Breast epithelium (tissue), 4 donors: ENCODE results near the gene FEZF1. TPM values are rescaled to one million over a fixed set of nuclear protein-coding genes. Genes with fewer than 3 reads are reported as not detected.

ENCODE experiments used
- DNase-seq, 2 donors: peaks; one replicate each; pipeline ENCODE4 v3.0.0-alpha.2; 2019; ENCODE audit warnings: low spot score in 2 of 2
- H3K27ac ChIP-seq, 2 donors: fragments of 200-600 bp; sonication (generic) in 1 of 2; one replicate each; pipeline ENCODE4 v1.5.1; 2016 to 2019; ENCODE audit warnings: mild to moderate bottlenecking in 1 of 2
- H3K27me3 ChIP-seq, 2 donors: fragments of 200-600 bp; sonication (generic) in 1 of 2; one replicate each; pipeline versions ENCODE4 v1.5.1 to v1.6.0; 2017 to 2019; ENCODE audit warnings: control low read depth in 1 of 2, mild to moderate bottlenecking in 1 of 2
- H3K36me3 ChIP-seq: fragments of 200-600 bp; one replicate; pipeline ENCODE4 v1.5.1; 2019
- H3K4me1 ChIP-seq, 2 donors: fragments of 200-600 bp; sonication (generic); one replicate each; pipeline ENCODE4 v1.5.1; 2016 to 2019; ENCODE audit warnings: control low read depth in 1 of 2
- H3K4me3 ChIP-seq, 3 donors: fragments of 200-600 bp; sonication (generic); 1 replicate in 2 of 3; 2 replicates in 1 of 3; pipeline ENCODE4 v1.5.1; 2016 to 2019; ENCODE audit warnings: mild to moderate bottlenecking in 3 of 3, moderate library complexity in 2 of 3
- H3K9me3 ChIP-seq, 2 donors: fragments of 200-600 bp; sonication (generic) in 1 of 2; one replicate each; pipeline ENCODE4 v1.5.1; 2016 to 2019; ENCODE audit warnings: control low read depth in 1 of 2
- CTCF ChIP-seq, 3 donors: fragments of 450-650 bp; IDR thresholded peaks; one replicate each; pipeline ENCODE4 v1.5.1; 2016 to 2017; ENCODE audit warnings: antibody characterized with exemption in 3 of 3, mild to moderate bottlenecking in 3 of 3, moderate library complexity in 3 of 3
- POLR2A ChIP-seq: fragments of 450-650 bp; IDR thresholded peaks from one replicate; pipeline ENCODE4 v1.6.1; 2016; ENCODE audit warnings: antibody characterized with exemption, mild to moderate bottlenecking, moderate library complexity
- POLR2AphosphoS5 ChIP-seq, 3 donors: sonication (generic); formaldehyde crosslinking; IDR thresholded peaks; one replicate each; pipeline ENCODE4 v1.6.1; 2017; ENCODE audit warnings: antibody characterized with exemption in 3 of 3
- intact Hi-C: fragments of 100-400 bp; cut with DNase I; formaldehyde crosslinking; loops from one replicate; pipeline ENCODE4 v1.15.1; 2023; ENCODE audit warnings: low total_unique reads
- total RNA-seq, 3 donors: library from RNA; depleted of rRNA; stranded (reverse); fragments of >200 nt; gene quantifications; one replicate each; pipeline ENCODE4 v1.1.0, GENCODE V29; 2016

The FEZF1 gene
- total RNA-seq, 3 donors from 2014 or later, result not detected

GRCh38 chr7:122258971-122259370 lies 45.6 kb downstream of the FEZF1 start:
- no peaks in the 10 kb centered on the region for H3K36me3 ChIP-seq
- DNase-seq, result no peak
- TF ChIP-seq POLR2AphosphoS5 (IDR thresholded peaks at IDR 0.05) (no peak), CTCF (IDR thresholded peaks at IDR 0.05) (no peak), POLR2A (no peak)
- H3K4me1 ChIP-seq, result no peaks in the 10 kb centered on the region
- intact Hi-C loops, result no loop called here
- H3K4me3 ChIP-seq, result no peak overlapping the region
- H3K27me3 ChIP-seq, result no peaks in the 10 kb centered on the region
- no peaks in the 10 kb centered on the region for H3K9me3 ChIP-seq
- no peak overlapping the region for H3K27ac ChIP-seq

GRCh38 chr7:122257056-122257455 lies 47.5 kb downstream of the FEZF1 start:
- no peaks in the 10 kb centered on the region for H3K4me1 ChIP-seq
- H3K9me3 ChIP-seq, result no peaks in the 10 kb centered on the region
- no peak overlapping the region for H3K27ac ChIP-seq
- TF ChIP-seq POLR2AphosphoS5 (IDR thresholded peaks at IDR 0.05) (no peak), POLR2A (no peak), CTCF (IDR thresholded peaks at IDR 0.05) (no peak)
- no peaks in the 10 kb centered on the region for H3K27me3 ChIP-seq
- no peaks in the 10 kb centered on the region for H3K36me3 ChIP-seq
- no peak overlapping the region for H3K4me3 ChIP-seq
- intact Hi-C loops, result no loop called here
- no peak for DNase-seq

DNA sequence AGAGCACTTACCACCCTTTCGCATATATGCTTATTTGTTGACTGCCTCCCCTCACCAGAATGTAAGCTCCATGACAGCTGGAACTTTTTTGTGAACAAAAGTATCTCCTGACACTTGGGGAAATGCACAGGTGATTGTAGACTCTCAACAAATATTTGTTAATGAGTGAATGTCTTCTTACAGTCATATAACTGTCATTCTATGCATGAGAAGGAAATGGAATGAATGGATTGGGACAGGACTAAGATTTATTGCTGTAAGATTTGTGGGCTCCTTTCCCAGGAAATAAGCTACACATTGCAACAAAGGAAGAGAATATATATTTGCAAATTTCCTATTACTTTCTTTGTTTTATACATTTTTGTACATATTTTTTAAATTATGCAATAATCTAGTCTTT lies 48.5 kb downstream of the FEZF1 start:
- intact Hi-C loops, result no loop called here
- Histone ChIP-seq H3K27me3 (no peaks in the 10 kb centered on the region), H3K9me3 (no peaks in the 10 kb centered on the region), H3K4me1 (no peaks in the 10 kb centered on the region), H3K36me3 (no peaks in the 10 kb centered on the region), H3K27ac (no peak overlapping the region), H3K4me3 (no peak overlapping the region)
- TF ChIP-seq CTCF (IDR thresholded peaks at IDR 0.05) (no peak), POLR2AphosphoS5 (IDR thresholded peaks at IDR 0.05) (no peak), POLR2A (no peak)
- DNase-seq, result no peak

- Histone ChIP-seq H3K4me1 (no peaks in the 10 kb centered on the region), H3K9me3 (no peaks in the 10 kb centered on the region), H3K4me3 (no peak overlapping the region), H3K27ac (no peak overlapping the region), H3K27me3 (no peaks in the 10 kb centered on the region), H3K36me3 (no peaks in the 10 kb centered on the region)
- intact Hi-C loops, result no loop called here
- no peak for DNase-seq
- no peak for TF ChIP-seq POLR2A
- no peak for TF ChIP-seq CTCF (IDR thresholded peaks at IDR 0.05)
- TF ChIP-seq POLR2AphosphoS5 (IDR thresholded peaks at IDR 0.05), result no peak
These were observed 49.1 kb downstream of the FEZF1 start for GRCh38 chr7:122255454-122255853.

Other genes starting within 250 kb of the FEZF1 start
- 10 to 100 TPM; 50.1 to 81.4 (median 60.6) TPM for gene AASS, start 160.5 kb downstream of the FEZF1 start, total RNA-seq